ENCODE data around the gene RBM12.

- TF ChIP-seq CTCF (IDR thresholded peaks at IDR 0.05; ENCODE audit: control extremely low read depth in 1 of 3, insufficient read depth in 1 of 3, low read depth in 1 of 3, low read length in 3 of 3): no peak
- TF ChIP-seq CREB1 (IDR thresholded peaks at IDR 0.05): no peak
- TF ChIP-seq TCF12 (IDR thresholded peaks at IDR 0.05; ENCODE audit: low read depth, low read length): no peak
- no peak for TF ChIP-seq EZH2 (IDR thresholded peaks at IDR 0.05; ENCODE audit: low read depth, low read length, severe bottlenecking)
- no peak for TF ChIP-seq KDM4A (IDR thresholded peaks at IDR 0.05; ENCODE audit: low read depth, low read length, severe bottlenecking)
- TF ChIP-seq RAD21 (IDR thresholded peaks at IDR 0.05 in 1 of 2, conservative IDR thresholded peaks at IDR 0.05 in 1 of 2; ENCODE audit: low read depth in 2 of 2, low read length in 2 of 2): no peak
- TF ChIP-seq SRF (IDR thresholded peaks at IDR 0.05; ENCODE audit: low read depth, low read length): no peak
- TF ChIP-seq SIN3A (conservative IDR thresholded peaks at IDR 0.05 in 1 of 2, IDR thresholded peaks at IDR 0.05 in 1 of 2; ENCODE audit: low read depth in 1 of 2, low read length in 2 of 2): no peak
These were observed 1.2 kb upstream of the RBM12 start for GRCh38 chr20:35665949-35666288.
